ENCODE data around the gene VPS13D.

Gene VPS13D

DNA sequence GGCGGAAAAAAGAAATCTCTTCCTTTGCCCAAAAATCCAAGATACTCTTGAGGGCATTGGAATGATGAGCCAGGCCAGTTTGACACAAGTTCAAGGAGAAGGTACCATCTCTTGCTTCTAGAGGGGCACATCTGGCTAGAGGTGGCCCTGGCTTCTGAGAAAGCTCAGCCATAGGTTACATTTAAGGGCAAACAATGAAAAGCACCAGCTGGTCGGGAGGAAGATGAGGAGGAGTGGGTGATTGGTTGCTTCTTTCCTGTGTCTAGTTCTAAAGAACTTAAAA lies 256.2 kb downstream of the VPS13D start:
- DNase-seq, result no peak

DNA sequence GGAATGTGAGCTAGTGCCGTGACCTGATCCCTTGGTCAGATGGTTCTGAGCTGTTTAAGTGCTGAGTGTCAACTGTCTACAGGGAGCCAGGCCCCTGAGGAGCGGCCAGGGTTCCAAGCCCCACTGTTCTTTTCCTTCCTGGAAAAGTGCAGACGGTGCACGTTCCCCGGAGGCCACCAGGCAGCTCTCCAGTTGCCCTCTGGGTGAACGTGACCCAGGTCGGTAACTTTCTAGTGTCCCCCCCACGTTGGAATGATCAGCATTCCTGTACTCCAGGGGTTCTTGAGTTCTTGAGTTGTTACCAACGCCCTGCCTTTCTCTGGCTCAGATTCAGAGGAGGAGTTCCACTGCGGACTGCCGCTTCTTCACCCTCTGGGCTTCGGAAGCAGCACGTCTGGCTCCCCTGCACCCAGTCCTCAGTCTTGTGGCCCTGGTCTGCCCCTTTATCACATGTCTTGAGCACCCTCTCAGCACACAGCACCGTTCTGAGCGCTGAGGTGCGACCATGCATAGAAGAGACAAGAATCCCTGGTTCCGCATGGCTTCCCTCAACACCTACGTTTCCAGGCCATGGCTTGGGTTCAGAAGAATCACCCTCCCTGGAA lies 256.7 kb downstream of the VPS13D start:
- DNase-seq, result no peak

DNA sequence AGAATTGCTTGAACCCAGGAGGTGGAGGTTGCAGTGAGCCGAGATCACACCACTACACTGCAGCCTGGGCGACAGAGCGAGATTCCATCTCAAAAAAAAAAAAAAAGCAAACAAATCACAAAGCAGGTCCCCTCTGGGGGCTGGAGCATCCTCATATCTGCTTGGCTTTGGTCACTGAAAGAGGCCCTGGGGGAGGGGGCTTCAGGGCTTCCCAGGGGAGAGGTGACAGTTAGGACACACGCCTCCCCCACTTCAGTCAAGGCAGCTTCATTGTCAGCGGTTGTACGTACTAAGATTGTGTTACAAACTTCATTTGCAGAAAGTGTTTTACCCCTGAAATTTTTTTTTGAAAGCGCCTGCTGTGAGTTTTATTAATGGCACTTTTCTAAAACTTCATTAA lies 257.7 kb downstream of the VPS13D start:
- DNase-seq, result no peak

DNA sequence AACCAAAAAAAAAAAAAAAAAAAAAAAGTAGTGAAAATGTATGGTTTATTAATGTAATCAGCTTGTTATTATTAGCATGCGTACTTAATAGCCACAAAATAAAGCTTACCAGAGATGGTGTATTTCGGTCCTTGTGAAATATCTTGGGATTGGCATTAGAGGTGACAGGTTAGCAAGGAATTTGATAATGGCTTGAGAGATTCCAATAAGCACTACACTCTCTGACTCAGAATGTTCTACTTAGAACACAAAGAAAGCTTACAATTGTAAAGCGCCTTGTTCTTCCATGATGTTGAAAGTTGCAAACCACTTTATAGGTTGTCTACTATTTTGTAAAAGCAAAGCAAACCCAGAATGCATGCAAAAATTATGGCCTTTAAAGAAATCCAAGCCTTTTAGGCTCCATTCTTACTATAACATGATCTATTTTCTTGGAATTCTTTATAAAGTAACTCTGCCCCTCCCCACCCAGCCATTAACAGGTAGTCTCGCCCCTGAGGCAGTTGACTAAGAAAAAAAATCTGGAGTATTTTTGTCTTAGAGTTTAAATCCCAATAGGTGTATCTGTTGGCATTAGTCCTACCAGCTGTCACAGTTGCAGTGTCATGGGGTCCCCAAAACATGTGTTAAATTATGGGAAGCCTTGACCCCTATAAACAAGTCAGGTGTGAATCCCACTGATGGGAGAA lies 259.0 kb downstream of the VPS13D start:
- DNase-seq, result no peak

DNA sequence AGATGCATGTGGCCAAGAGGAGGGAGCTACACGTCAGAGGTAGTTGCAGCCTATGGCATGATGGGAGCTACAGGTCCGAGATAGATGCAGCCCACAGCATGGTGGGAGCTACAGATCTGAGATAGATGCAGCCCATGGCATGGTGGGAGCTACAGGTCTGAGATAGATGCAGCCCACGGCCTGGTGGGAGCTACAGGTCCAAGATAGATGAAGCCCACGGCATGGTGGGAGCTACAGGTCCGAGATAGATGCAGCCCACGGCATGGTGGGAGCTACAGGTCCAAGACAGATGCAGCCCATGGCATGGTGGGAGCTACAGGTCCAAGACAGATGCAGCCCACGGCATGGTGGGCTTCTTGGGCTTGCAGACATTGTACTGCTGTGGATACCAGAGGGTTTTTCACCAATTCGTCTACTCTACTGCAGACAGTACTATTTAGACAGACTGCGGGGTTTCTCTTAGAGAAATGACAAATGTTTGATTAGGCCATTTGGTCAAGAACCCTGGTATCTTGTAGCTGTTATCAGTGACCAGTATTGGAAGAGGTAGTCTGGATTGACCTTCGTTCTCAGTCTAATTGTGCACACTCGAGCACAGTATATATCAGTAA lies 260.8 kb downstream of the VPS13D start:
- no peak for DNase-seq

DNA sequence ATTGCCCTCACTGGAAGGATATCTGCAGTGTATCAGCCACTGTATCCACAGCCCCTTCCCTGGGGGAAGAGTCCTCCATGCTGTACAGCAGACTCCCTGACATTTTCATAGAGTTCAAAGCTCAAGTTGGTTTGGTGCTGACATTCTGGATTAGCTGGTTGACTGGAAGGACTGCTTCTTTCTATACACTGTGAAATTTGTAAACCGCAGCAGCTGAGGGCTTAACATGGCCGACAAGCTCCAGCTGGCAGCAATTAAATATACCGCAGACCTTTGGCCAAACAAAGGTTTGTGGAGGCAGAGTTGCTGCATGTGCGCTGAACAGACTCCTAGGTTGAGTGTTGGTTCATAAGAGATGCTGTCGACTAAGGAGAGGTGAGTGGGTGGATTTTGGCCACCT lies 261.8 kb downstream of the VPS13D start:
- DNase-seq, result no peak

DNA sequence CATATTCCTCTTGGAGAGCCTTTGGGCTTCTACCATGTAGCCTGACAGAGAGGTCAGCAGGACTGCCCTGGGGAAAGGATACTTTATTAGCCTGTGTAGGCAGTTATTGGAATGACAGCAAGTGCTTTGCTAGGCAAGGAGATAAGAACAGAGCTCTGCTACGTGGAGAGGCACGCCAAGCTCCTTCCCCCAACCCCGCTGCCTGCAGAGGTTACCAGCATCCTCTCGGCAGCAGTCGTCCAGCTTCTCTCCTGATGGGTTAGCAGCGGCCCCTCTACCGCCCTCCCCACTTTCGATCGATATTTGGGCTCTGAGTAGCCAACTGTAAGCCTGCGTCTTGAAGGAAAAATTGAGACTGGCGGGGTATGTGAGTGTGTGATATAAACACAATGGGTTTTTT lies 265.9 kb downstream of the VPS13D start:
- no peak for DNase-seq

DNA sequence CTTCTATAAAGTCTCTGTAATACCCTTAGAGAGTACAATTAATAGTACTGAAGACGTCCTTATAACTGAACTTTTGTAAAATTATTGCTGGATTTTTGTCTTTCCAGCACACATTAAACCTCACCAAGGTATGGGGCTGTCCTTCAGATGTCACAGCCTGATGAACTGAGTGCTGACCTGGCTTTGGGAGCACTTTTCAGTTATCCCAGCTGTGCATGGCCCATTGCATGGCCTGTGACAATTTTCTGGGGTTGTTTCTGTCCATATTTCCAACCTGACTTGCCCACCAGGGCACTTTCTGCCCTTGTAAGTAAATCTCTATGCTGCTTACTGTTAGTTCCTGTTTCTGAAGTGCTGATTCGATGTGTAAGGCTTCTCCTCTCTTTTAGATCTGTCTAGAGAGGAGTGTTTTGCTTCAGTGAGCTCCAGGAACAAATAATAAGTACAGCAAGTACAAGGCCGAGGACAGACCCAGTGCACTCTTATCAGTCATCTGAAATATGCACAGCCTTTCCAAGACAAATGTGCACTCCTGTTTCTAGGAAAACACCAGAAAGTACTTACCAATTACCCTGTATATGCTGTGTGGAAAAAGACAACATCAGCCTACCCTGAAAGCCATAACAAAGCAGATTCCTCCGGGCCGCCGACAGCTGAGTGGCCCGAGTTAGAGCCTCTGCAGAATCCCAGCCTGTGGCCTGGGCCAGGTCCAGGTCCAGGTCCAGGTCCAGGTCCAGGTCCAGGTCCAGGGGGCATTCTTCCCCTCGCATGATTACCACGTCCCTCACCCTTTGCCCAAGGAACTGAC lies 266.5 kb downstream of the VPS13D start:
- DNase-seq, result no peak

DNA sequence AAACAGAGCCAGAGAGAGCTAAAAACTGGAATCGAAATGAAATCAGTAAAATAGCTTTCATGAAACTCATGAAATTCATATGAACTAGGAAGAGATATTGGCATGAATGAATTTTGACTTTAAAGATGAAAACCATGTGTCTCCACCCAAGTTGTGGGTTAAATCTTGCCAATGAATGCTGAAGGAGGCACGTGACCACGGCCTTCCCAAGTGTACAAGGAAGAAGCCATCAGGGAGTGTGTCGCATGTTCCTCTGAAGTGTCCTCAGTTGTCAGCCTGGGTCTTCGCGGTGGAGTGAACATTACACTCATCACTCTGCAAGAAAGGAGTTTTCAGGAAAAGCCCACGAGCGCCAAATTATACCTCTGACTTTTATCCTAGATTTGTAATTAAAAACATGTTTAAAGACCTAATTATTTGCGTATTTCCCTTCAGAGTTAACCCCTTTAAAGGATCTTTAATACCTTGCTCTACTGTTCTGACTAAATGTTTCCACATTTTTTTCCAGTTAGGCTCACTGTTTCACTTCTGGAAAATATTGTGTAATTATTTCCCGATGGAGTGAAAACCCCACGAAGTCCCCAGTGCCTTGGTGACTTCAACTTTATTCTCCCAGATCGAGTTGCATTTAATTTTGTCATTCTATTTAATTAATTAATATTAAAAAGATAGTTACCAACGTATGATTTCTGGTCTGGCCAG lies 269.9 kb downstream of the VPS13D start:
- DNase-seq, result no peak

DNA sequence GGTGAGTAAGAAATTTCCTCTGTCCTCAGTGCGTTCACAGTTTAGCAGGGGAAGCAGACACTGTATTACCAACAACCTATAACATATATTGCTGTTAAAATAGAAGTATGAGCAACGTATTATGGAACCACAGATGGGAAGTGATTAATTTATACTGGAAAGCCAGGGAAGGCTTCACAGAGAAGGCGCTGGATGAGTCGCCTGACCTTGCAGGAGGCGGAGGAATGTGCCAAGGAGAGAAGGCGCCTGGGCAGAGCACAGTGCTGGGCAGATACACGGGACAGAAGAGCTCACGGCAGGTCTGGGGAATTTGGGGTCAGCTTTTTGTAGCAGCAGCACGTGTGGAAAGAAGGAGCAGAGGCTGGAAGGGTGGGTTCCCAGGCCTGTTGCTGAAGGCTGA lies 271.8 kb downstream of the VPS13D start:
- no peak for DNase-seq

DNA sequence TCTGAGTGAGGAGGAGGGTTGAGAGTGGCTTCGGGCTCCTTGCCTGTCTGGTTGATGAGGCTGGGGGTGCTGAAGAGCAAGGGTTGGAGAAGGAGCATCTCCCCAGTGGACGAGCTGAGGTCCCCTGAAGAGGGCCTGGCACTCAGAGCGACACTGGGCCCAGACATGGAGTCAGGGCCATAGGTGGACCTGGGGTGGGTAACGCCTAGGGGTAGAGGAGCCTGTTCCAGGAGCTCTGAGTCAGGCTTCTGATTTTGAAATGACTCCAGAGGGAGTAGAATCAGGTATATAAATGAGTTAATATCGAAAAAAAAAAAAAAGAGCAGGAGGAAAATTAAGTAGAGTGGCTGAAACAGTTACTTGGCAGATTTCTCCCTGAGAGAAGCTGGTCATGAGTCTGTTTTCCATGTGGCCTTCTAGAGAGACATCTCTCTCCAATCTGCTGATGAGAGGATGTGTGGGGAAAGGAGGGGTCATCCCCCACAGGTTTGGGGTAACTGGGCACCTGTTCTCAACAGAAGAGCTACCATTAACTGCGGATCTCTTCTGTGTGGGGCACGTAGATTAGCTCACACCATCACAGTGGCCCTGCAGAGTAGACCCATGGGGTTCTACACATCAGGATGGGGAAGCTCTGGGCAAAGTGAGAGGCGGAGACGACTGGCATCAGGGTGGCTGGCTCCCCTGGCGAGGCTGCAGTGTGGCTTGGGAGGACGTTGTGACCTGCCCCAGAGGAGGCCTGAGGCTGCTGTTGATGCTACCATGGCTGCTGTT lies 272.7 kb downstream of the VPS13D start:
- DNase-seq, result no peak

DNA sequence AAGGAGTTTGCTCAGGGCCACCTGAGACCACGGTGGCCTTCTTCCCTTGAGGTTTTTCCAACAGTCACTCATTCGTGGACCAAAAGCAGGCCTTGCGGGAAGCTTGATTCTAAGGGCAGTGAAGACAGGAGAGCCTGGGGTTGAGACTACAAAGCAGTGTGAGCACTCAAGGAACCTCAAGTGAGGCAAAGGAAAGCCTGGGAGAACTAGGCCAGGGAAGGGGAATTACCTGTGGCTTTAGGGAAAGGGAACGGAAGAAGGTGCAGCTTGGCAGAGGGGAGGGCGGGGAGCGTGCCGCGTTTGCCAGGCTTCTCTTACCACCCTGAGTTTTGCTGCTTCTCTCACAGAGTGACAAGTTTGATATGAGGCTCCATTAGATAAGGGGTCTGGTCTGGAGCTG lies 273.9 kb downstream of the VPS13D start:
- DNase-seq, result no peak

DNA sequence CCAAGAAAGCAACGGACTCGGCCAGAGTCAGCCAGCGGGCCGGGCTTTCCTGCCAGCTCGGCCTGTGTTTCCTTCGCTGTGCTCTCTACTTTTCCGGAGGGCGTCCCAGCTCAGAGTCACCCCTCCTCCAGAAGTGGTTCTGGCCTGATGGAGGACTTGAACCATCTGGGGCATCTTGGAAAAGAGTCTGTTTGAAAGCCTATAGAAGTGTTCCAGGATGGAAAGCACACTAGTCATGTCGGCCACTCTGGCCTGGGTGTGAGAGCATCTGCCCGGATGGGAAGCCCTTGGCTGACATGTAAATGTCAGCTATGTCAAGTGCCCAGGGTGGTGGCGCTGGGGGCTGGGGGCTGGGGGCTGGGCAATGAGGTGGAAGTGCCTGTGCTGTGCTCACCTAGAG lies 274.8 kb downstream of the VPS13D start:
- DNase-seq, result no peak

DNA sequence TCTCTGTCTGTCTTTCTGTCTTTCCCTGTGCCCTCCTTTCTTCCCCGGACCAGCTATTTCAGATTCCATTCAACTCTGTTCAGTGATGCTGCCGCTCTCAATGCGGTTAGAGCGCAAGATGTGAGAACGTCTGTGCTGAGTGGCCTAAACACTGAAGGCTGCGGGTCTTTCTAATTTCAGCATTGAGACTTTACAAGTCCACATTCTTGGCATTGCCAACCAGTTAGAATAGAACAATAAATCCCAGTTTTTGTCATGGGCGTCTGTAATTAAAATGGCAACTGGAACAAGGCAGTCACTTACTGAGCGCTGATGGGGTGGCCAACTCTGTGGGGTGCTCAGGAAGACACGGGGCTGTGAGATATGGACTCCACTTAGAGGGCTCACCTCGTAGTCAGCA lies 275.4 kb downstream of the VPS13D start:
- no peak for DNase-seq

DNA sequence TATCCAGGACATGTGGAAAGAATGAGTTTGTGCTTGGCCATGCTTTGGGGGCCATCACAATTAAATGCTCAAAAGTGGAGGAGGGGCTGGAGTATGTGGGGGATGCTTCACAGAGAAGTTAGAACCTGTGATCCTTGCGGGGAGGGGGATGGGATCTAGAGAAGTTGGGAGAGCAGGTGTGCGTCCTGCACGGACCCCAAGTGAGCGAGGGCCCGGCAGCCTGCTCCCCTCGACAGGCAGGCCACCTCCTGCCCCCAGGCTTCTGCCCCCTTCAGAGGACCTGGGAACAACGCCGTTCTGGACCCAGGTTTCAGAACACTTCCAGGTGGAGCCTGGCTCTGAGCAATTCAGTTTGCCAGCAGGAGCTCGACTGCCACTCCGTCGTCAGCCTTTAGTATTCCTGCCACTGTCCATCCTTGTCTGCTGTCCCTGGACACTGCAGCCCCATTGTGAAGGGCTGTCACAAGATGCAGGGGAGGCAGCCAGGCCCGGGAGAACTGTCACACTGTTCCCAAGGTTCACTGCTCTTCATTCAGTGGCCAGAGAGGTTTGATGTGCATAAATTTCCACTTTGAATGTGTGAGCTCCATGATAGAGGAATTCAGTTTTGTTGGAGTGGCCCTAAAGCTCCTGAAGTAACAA lies 275.9 kb downstream of the VPS13D start:
- DNase-seq, result peak in 22 of 58 donors; percentile 2 to 63 (median 39)

DNA sequence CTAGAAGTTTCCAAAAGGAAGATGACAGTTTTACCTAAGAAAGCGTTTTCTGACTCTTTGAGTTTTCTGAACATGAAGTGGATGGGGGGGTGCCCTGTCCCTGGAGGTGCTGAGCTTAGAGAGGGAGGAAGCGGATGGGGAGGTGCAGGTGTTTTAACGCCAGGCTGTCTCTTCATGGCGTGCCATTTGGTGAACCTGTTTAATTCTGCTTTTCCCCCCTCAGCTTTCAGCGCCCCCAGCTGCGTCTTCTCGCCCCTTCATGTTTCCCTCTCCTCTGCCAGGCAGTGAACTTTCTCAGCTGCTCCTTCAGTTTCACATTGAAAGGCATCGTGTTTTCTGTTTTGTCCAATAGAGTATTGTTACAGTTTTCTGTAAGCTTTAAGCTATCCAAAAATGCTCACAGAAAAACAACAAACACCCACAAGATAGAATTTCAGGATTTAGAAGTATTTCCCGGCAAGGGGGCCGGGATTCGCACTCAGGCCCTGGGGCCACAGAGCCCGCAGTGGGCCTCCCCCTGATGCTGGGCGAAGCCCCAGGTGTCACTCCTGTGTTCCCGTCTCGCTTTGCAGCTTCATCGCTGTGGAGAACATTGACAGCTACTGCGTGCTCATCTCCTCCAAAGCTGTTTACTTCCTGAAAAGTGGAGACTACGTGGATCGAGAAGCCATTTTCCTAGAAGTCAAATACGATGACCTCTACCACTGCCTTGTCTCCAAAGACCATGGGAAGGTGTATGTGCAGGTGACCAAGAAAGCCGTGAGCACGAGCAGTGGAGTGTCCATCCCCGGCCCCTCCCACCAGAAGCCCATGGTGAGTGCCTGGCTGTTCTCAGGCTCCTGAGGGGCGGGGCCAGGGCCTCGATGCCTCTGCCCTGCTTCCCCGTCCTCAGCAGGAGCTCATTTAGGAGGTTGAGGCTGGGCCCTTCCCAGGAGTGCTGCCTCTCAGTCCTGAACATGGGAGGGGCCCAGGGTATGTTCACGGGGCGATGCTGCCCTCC lies 276.8 kb downstream of the VPS13D start:
- DNase-seq, result no peak

DNA sequence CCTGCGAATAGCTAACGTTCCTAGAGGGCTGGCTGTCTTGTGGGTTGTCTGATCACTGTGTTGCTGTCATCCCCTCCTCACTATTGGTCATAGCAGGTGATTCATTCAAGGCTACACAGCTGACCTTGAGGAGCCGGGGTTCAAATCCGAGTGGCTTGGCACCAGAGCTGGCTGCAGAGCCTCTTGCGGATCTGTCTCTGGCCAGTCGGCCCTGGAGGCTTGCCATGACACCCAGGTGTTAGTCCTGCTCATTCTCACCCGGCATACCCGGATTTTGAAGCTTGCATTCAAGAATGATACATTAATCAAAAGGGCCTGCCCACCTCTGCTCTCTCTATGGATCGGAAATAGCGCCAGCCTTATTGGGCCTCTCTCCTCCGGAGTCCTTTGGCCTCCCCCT lies 277.8 kb downstream of the VPS13D start:
- DNase-seq, result no peak

DNA sequence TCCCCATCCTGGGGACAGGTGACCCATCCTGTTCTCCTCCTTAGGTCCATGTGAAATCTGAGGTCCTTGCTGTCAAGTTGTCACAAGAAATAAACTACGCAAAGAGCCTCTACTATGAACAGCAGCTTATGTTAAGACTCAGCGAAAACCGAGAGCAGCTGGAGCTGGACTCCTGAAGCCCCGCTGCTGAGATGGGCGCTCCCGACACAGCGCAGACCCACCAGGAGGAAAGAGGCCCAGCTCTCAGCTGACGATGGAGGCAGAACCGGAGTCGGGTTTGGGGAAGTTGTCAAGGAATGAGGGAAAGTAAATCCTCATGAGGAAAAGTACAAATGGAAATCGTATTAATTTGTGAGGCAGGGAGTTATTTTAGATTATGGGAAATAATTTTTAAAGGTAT lies 279.0 kb downstream of the VPS13D start:
- DNase-seq, result no peak

DNA sequence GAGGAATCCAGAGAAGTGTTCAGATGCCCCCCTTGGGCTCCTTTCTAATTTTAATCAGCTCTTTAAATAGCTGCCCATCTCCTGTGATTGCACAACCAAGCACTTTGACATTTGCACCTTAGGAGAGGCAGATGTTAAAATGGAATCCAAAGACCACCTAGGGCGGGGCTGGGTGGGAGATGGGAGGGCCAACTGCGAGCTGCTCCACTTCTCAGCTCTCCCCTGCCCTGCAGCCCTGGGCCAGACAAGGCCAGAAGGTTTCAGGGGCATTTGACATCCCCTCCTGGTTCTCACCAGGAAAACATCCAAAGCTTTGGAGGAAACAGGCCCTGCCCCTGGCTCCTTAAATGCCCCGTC lies 281.3 kb downstream of the VPS13D start:
- no peak for DNase-seq

Measured in anterior cingulate cortex (tissue), 58 donors.